Hematopoietic multipotent progenitor cell treated with erythropoietin and hydrocortisone succinate and interleukin-3 and kit ligand, for 8 days (in vitro differentiated cells): ENCODE measurements around the gene MVB12B.

ENCODE experiments used
- DNase-seq: peaks from one replicate; pipeline ENCODE4 v3.0.0-alpha.2; 2015

The MVB12B gene

DNA sequence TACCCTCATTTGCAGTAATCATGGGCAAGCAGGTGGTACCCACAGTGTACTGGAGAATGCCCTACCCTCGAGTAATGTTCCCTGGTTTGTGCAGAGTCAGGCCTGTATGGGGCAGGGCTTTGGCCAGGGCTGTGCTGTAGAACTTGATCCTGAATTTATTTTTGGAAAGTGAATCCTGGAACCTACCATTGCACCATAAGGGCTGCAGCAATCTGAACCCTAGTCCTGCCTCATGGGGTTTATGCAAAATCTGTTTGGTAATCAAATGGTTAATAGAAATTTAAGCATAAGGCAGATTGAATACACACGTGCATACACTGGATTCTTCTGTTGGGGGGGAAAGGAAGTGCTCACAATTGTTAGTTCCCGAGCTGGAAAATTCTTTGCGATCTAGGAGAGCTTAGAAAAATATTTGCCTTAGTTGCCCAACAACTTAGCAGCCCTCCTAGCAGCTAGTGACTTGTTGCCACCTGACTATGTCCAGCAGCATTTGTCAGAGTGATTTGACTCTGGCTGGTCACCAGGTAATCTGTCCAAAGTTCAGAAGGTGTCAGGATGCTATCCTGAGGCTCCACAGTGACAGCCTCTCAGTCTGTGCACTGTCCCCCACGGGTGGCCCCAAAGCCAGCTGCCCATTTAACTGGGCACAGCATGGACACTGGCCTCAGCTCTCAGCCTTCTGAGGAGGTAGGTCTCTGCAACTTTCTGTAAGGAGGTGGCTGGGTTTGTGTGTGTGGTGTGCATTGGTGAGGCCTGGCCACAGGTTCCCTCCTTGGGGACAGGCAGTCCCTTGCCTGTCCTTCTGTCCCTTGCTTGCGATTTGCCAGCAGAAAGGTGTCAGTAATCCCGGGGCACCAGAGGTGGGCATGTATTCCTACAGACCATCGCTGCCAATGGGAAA, 8.3 kb downstream of the MVB12B start:
- no peak for DNase-seq

DNA sequence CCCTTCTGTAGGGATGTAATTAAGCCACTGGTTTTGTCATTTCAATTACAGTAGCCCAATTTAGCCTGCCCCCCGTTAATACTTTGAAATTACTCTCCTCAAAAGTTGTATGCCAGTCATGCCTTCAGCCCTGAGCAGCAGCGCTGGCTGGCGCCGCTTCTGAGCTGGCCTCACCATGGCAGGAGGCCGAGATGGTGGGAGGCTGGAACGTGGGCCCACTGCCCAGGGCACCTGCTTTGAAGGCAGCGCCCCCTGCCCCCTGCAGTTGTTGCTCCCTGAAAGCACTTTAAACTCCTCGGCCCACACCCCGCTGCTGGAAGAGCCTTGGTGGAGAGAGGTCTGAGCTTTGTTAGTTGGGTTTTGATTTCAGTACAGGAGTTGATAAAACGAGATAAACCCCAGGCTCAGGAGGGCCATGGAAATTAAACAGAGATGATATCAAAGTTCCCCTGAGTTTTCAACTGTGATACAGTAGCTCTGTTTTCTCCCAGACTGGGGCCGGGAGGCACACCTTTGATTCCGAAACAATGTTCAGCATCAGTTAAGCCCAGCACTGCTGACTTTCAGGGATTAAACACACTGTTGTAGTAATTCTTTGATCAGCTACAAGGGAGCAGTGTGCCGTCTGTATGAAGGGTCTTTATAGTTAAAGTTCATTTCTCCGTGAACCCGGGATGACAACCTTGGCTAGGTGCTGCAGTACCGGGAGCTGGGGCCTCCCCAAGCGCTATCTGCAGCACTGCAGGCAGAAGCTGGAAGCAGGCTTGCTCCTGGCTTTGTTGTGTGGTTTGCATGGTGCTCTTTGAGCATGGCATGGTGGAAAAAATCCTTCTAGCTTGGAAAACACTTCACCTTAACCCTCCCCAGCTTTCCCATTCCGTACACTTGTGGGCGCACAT, 9.5 kb downstream of the MVB12B start:
- no peak for DNase-seq

DNA sequence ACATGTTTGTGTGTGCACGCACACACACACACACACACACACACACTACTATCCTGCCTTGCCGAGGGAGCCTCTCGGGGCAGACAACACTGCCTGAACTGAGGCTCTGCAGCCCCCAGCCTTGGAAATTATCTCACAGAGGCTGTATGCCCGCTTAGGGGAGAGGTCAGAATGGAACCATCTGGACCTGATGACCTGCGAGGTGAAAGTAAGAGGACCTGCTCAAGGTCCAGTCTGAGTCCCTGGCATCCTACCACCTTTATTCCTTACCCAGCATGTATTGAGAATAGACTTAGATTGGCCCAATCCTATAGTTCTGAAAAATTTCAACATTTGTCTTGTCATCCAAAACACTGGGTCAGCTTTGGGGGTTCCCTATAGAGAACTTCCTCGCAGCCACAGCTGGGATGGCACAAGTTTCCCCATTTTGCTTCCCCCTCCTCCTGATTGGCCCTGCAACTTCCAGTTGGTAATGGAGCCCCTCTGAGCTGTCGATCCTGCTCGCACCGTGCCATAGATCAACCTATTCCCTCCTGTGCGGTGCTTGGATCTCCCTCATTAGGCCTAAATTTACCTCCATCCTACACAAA, 10.2 kb downstream of the MVB12B start:
- DNase-seq = no peak

GRCh38 chr9:126337729-126338372, 11.2 kb downstream of the MVB12B start:
- no peak for DNase-seq

DNA sequence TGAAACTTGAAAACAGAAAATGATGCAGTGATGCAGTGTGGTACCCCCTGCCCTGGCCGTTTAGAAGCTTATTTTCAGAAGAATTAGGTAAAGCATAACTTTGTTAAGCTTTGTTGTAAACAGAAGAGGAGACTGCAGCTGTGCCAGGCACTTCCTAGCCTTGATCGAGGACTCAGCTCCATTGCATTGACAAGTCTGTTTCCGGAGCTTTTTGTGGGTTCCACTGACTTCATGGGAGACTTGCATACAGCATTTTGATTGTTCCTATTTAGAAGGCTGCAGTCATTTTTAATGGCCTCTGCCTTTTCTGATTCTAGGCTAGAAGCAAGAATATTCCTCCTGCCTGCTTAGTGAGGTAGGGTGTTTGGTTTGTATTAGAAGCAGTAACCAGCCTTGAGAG, 12.3 kb downstream of the MVB12B start:
- no peak for DNase-seq

DNA sequence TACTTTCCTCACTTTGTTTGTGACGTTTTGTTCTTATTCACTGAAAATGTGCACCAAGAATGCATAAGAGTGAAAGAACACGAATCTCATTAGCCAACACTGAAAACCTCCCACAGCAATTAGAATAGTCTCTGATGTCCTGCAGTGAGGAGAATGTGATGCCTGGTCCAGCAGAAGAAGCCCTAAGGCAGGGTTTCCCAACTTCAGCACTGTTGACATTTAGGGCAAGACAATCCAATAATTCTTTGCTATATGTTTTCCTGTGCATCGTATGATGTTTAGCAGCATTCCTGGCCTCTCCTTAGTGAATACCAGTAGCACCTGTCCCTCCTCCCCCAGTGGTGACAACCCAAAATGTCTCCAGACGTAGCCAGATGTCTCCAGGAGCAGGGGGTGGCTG, 14.8 kb downstream of the MVB12B start:
- no peak for DNase-seq

DNA sequence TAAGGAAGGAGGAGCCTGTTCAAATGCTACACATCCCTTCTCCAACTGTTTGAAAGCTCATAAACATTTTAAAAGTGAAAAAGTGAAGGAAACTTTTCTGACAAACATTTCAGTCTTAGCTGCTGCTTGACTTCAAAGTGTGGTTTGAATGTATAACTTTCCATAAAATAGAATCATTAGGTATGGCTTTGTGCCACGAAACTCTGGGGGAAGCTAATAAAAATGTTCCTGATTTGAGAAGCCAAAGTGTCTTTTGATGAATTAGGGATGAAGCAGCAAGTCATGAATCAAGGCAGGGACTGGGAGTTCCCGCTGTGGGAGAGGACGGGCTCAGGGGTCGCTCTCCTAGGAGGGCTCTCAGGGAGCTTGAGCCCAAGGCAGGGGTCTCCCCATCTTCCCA, 15.3 kb downstream of the MVB12B start:
- DNase-seq = no peak

DNA sequence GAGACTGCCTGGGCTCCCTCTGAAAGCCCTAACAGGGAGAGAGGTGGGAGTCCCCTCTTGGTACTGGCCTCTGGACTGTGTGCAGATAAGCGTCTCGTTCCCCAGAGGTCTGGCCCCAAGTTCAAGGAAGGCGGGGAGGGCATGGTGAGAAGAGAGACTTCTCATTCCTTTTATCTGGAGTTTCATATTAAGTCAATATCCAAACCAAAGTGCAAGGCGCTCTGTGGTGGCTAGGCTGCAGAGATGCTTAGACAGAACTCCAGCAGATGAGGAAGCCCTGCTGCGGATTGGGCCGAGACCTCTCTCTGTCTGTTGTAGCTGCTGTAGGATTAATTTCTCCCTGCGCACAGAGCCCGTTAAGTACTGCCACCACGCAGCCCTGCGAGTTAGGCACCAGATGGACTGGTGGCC, 16.0 kb downstream of the MVB12B start:
- no peak for DNase-seq

GRCh38 chr9:126343271-126343700, 16.7 kb downstream of the MVB12B start:
- DNase-seq = no peak

DNA sequence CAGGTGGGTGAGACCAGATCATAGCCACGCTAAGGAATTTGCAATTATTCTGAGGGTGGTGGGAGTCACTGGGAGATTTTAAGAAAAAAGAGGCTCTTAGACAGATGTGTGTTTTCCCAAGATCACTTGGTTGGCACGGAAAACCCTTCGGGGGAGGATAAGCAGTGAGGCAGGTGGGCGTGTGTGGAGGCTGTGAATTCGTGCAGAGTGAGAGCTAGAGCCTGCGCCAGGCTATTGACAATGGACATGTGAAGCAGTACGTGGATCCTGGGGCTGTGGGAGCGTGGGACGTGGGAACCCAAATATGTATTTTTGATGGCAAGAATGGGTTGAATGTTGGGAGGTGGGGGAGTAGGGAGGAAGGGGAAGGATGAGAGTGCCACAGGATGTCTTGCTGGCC, 19.4 kb downstream of the MVB12B start:
- no peak for DNase-seq

- DNase-seq = no peak
Observed at GRCh38 chr9:126347093-126347492, 20.5 kb downstream of the MVB12B start.

GRCh38 chr9:126347911-126348760, 21.5 kb downstream of the MVB12B start:
- no peak for DNase-seq

DNA sequence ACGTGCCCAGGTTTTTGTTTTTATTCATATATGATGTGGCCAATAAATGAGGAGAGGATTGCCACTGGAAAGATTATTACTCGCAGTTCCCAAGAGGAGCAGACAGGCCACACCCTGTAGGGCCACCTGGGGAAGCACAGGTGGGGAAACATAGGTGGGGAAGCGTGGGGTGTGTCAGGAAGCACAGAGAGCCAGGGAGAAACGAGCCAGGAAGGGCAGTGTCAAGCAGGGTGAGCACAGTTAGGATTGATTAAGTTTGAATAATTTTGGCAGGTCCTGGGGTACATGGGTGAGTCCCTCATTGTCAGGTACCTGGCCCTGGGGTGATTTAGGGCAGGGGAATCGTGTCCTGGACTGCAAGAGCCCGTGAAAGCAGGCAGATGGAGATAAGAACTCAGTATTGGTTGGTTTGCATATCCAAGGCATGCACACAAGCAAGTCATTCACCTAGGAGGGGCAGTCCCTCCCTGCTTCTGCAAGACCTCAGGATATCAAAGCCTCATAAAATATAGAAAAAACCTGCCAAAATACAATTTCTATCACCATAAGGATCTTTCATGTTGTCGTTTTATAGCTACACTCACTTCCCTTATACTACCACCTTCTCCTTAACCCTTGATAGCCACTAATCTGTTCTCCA, 22.4 kb downstream of the MVB12B start:
- DNase-seq = no peak

GRCh38 chr9:126354887-126355770, 28.5 kb downstream of the MVB12B start:
- no peak for DNase-seq

GRCh38 chr9:126357074-126357473, 30.4 kb downstream of the MVB12B start:
- DNase-seq = no peak

GRCh38 chr9:126360073-126360472, 33.4 kb downstream of the MVB12B start:
- DNase-seq = no peak

DNA sequence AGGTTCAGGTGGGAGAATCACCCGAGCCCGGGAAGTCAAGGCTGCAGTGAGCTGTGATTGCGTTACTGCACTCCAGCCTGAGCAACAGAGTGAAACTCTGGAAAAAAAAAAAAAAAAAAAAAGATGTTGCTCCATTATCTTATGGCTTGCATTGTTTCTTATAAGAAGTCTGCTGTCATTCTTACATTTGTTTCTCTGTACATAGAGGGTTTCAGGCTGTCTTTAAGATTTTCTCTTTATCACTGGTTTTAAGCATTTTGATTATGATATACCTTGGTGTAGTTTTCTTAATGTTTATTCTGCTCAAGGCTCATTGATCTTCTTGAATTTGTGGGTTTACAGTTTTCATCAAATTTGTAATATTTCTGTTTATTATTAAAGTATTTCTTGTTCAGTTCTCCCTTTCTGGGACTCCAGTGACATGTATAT, 35.2 kb downstream of the MVB12B start:
- DNase-seq = no peak

- no peak for DNase-seq
Observed at GRCh38 chr9:126363250-126363649, 36.6 kb downstream of the MVB12B start.

- DNase-seq = no peak
Observed at GRCh38 chr9:126363847-126364671, 37.4 kb downstream of the MVB12B start.
